IMR-90 (cell line): ENCODE measurements around the gene HNRNPAB. TPM values are rescaled to one million over a fixed set of nuclear protein-coding genes. Genes with fewer than 3 reads are reported as not detected.

Source experiments
- ATAC-seq: fragments of 200-7000 bp; cut with Tn5 transposase; 2 replicates; pipeline ENCODE4 v1.9.1; 2020; ENCODE audit warnings: low read depth, mild to moderate bottlenecking, moderate library complexity
- BruUV-seq: library from RNA; stranded (reverse); fragments of 400-500 nt; replicated peaks from 2 replicates; lab custom pipeline; 2021; lab: Mats Ljungman, UMichigan
- CTCF ChIA-PET: fragments of 300-600 bp; formaldehyde crosslinking; extraction: SDS; loops from one replicate; lab custom pipeline; 2021; ENCODE audit warnings: antibody characterized with exemption; lab: Yijun Ruan, JAX
- POLR2A ChIA-PET: fragments of 300-600 bp; sonication (Branson Sonifier 250); formaldehyde crosslinking; loops from one replicate; lab custom pipeline; 2022; ENCODE audit warnings: antibody characterized with exemption; ENCODE audit not compliant: unreplicated experiment; lab: Charles Lee
- DNase-seq: peaks from one replicate; pipeline ENCODE4 v3.0.0; 2013
- H2AFZ ChIP-seq: replicated peaks from 2 replicates; pipeline ENCODE3; 2013; ENCODE audit warnings: low read length, mild to moderate bottlenecking; ENCODE audit not compliant: poor library complexity
- H2AK5ac ChIP-seq: 2 replicates; pipeline ENCODE4 v1.6.1; 2013; ENCODE audit warnings: low read depth, low read length, inconsistent platforms
- H2AK9ac ChIP-seq: replicated peaks from 2 replicates; pipeline ENCODE3; 2013; ENCODE audit warnings: mild to moderate bottlenecking, low read depth, low read length, moderate library complexity; ENCODE audit not compliant: poor library complexity
- H2BK120ac ChIP-seq: 2 replicates; pipeline ENCODE4 v1.6.1; 2013; ENCODE audit warnings: low read depth, low read length, inconsistent platforms
- H2BK15ac ChIP-seq: 3 replicates; pipeline ENCODE4 v1.6.1; 2013; ENCODE audit warnings: low read depth, low read length, inconsistent platforms
- H2BK20ac ChIP-seq: 2 replicates; pipeline ENCODE4 v1.6.1; 2013; ENCODE audit warnings: low read depth, mild to moderate bottlenecking, inconsistent platforms, low read length, moderate library complexity
- H2BK5ac ChIP-seq: 2 replicates; pipeline ENCODE4 v1.6.1; 2013; ENCODE audit warnings: mild to moderate bottlenecking, low read depth, low read length, inconsistent platforms; ENCODE audit not compliant: poor library complexity, severe bottlenecking
- H3K14ac ChIP-seq: replicated peaks from 2 replicates; pipeline ENCODE4 v1.6.1; 2013; ENCODE audit warnings: low read depth, low read length, inconsistent platforms
- H3K18ac ChIP-seq: 2 replicates; pipeline ENCODE4 v1.6.1; 2013; ENCODE audit warnings: low read depth, low read length, control low read depth
- H3K23ac ChIP-seq: 2 replicates; pipeline ENCODE4 v1.6.1; 2013; ENCODE audit warnings: low read depth, low read length, inconsistent platforms
- H3K27ac ChIP-seq: 2 replicates; pipeline ENCODE4 v1.5.1; 2013; ENCODE audit warnings: mild to moderate bottlenecking, control low read depth, low read length; ENCODE audit not compliant: insufficient read depth
- H3K27me3 ChIP-seq: 2 replicates; pipeline ENCODE4 v1.6.1; 2013; ENCODE audit warnings: low read length; ENCODE audit not compliant: control insufficient read depth, insufficient read depth
- H3K36me3 ChIP-seq: 2 replicates; pipeline ENCODE4 v1.6.1; 2013; ENCODE audit warnings: low read length, mixed read lengths; ENCODE audit not compliant: control insufficient read depth, insufficient read depth
- H3K4ac ChIP-seq: 2 replicates; pipeline ENCODE4 v1.6.1; 2013; ENCODE audit warnings: low read depth, low read length, inconsistent platforms
- H3K4me1 ChIP-seq: 2 replicates; pipeline ENCODE4 v1.6.1; 2013; ENCODE audit warnings: low read length, mixed read lengths; ENCODE audit not compliant: control insufficient read depth, insufficient read depth
- H3K4me2 ChIP-seq: 2 replicates; pipeline ENCODE4 v1.6.1; 2013; ENCODE audit warnings: low read depth, mild to moderate bottlenecking, control low read depth, low read length, moderate library complexity
- H3K4me3 ChIP-seq: 2 replicates; pipeline ENCODE4 v1.5.1; 2013; ENCODE audit warnings: low read depth, mild to moderate bottlenecking, control low read depth, low read length, moderate library complexity; ENCODE audit not compliant: insufficient read depth
- H3K56ac ChIP-seq: 2 replicates; pipeline ENCODE4 v1.6.1; 2013; ENCODE audit warnings: low read length, inconsistent platforms; ENCODE audit not compliant: insufficient read depth; ENCODE audit errors: extremely low read depth
- H3K79me1 ChIP-seq, 2 experiments: 2 replicates each; pipeline ENCODE4 v1.6.1; 2013; ENCODE audit warnings: low read length in 2 of 2, inconsistent platforms in 1 of 2, low read depth in 1 of 2
- H3K9ac ChIP-seq: 2 replicates; pipeline ENCODE4 v1.6.1; 2013; ENCODE audit warnings: low read depth, low read length, control low read depth
- H3K9me1 ChIP-seq: 2 replicates; pipeline ENCODE4 v1.6.1; 2013; ENCODE audit warnings: low read length, inconsistent platforms; ENCODE audit not compliant: insufficient read depth
- H3K9me3 ChIP-seq: 2 replicates; pipeline ENCODE4 v1.6.1; 2013; ENCODE audit warnings: low read length; ENCODE audit not compliant: control insufficient read depth, insufficient read depth
- H4K20me1 ChIP-seq: 2 replicates; pipeline ENCODE4 v1.6.1; 2013; ENCODE audit warnings: low read length, inconsistent platforms; ENCODE audit not compliant: insufficient read depth
- H4K5ac ChIP-seq: 2 replicates; pipeline ENCODE4 v1.6.1; 2013; ENCODE audit warnings: mild to moderate bottlenecking, low read depth, low read length, control low read depth
- H4K8ac ChIP-seq, 2 experiments: 2 replicates each; pipeline ENCODE4 v1.6.1; 2013; ENCODE audit warnings: low read depth in 2 of 2, low read length in 2 of 2, control low read depth in 1 of 2, inconsistent platforms in 1 of 2
- H4K91ac ChIP-seq: 2 replicates; pipeline ENCODE4 v1.6.1; 2013; ENCODE audit warnings: low read depth, low read length, inconsistent platforms; ENCODE audit not compliant: insufficient read depth
- BHLHE40 ChIP-seq: fragments of 150-350 bp; IDR thresholded peaks from 2 replicates; pipeline ENCODE4 v1.6.1; 2016; ENCODE audit warnings: mild to moderate bottlenecking, low read depth, low read length
- CEBPB ChIP-seq: IDR thresholded peaks from 2 replicates; pipeline ENCODE4 v1.6.1; 2012; ENCODE audit warnings: low read depth, low read length, improper control_type of control experiment
- CHD1 ChIP-seq: IDR thresholded peaks from 2 replicates; pipeline ENCODE4 v1.6.1; 2012; ENCODE audit warnings: low read depth, low read length, improper control_type of control experiment
- MAFK ChIP-seq: IDR thresholded peaks from 2 replicates; pipeline ENCODE4 v1.6.1; 2012; ENCODE audit warnings: low read depth, low read length, improper control_type of control experiment
- SMC3 ChIP-seq: fragments of 150-350 bp; IDR thresholded peaks from 2 replicates; pipeline ENCODE4 v1.6.1; 2016; ENCODE audit warnings: low read depth, mild to moderate bottlenecking, antibody characterized with exemption, low read length, moderate library complexity
- USF2 ChIP-seq: fragments of 150-350 bp; IDR thresholded peaks from 2 replicates; pipeline ENCODE4 v1.6.1; 2017; ENCODE audit warnings: mild to moderate bottlenecking, antibody characterized with exemption, low read length, low read depth
- WGBS, 2 experiments: methylation state at CpG; one replicate each; pipeline versions ENCODE4 v1.1.5 to v1.1.7; 2013; ENCODE audit warnings: missing lambda C conversion rate in 2 of 2; ENCODE audit not compliant: insufficient read length in 1 of 2; ENCODE audit errors: extremely low coverage in 2 of 2; 5-methylcytosine and 5-hydroxymethylcytosine counted together
- dilution Hi-C: fragments of 300-500 bp; cut with HindIII; formaldehyde crosslinking; loops from one replicate; pipeline ENCODE4 v1.14.3; 2018; ENCODE audit warnings: low sequenced_read_pairs; ENCODE audit not compliant: unreplicated experiment
- in situ Hi-C: fragments of 300-500 bp; cut with MboI; formaldehyde crosslinking; loops from 3 replicates; pipeline ENCODE4 v1.14.3; 2019; ENCODE audit warnings: low sequenced_read_pairs, inconsistent platforms, mixed read lengths
- intact Hi-C: fragments of 100-400 bp; cut with micrococcal nuclease; formaldehyde crosslinking; loops from 2 replicates; pipeline ENCODE4 v1.10.0; 2022
- polyA plus RNA-seq, 3 experiments: library from polyadenylated mRNA; depleted of rRNA; stranded (reverse); fragments of >200 nt; gene quantifications; 2 replicates each; pipeline ENCODE4 v1.2.3, GENCODE V29; 2012; ENCODE audit warnings: low replicate concordance in 1 of 3
- total RNA-seq: library from RNA; depleted of rRNA; stranded (reverse); fragments of >200 nt; gene quantifications from 2 replicates; pipeline ENCODE4 v1.2.3, GENCODE V29; 2012

Gene HNRNPAB
- total and polyA plus RNA-seq, 2 of the 4 experiments (the other 2 are of a cell fraction), result 32.1 to 128 TPM

GRCh38 chr5:178180141-178180863, 24.0 kb upstream of the HNRNPAB start:
- Histone ChIP-seq H2AFZ (no peak overlapping the region), H3K23ac (no peak overlapping the region), H2AK9ac (no peak overlapping the region), H4K20me1 (no peaks in the 10 kb centered on the region), H2BK15ac (no peak overlapping the region), H3K4me3 (no peak overlapping the region), H4K5ac (no peak overlapping the region), H3K27me3 (peaks cover 2% of the 10 kb centered on the region; the same call in 1 of the 2 replicates), H2BK5ac (no peak overlapping the region), H3K9me1 (no peaks in the 10 kb centered on the region), H3K4me1 (no peaks in the 10 kb centered on the region), H3K27ac (no peak overlapping the region), H3K9me3 (peaks cover 3% of the 10 kb centered on the region; the same call in 1 of the 2 replicates), H3K79me1 (no peaks in the 10 kb centered on the region), H3K36me3 (no peaks in the 10 kb centered on the region), H4K8ac (no peak overlapping the region), H3K18ac (no peak overlapping the region), H3K9ac (no peak overlapping the region), H3K56ac (no peak overlapping the region), H3K14ac (no peak overlapping the region), H2AK5ac (no peak overlapping the region), H2BK20ac (no peak overlapping the region), H3K4me2 (no peak overlapping the region), H3K4ac (no peak overlapping the region), H2BK120ac (no peak overlapping the region), H4K91ac (no peak overlapping the region)
- TF ChIP-seq CEBPB (no peak), BHLHE40 (no peak), SMC3 (no peak), USF2 (no peak), MAFK (no peak), CHD1 (no peak)
- DNase-seq, result no peak
- in situ Hi-C loops (no loop called here), intact Hi-C loops (no loop called here), dilution Hi-C loops (no loop called here)
- no peak for ATAC-seq
- no TSS peak for BruUV-seq
- CTCF ChIA-PET, result no interaction called here
- POLR2A ChIA-PET, result interaction anchor here (0.6 kb wide), 1 partner anchor 924 kb away, joined by 3 read pairs; no protein-coding TSS in a partner anchor
- WGBS, 2 experiments, result no CpG with 5 or more reads among the region's 9 CpGs
